ENCODE measurements around the gene CAMTA1.

CAMTA1 gene

DNA sequence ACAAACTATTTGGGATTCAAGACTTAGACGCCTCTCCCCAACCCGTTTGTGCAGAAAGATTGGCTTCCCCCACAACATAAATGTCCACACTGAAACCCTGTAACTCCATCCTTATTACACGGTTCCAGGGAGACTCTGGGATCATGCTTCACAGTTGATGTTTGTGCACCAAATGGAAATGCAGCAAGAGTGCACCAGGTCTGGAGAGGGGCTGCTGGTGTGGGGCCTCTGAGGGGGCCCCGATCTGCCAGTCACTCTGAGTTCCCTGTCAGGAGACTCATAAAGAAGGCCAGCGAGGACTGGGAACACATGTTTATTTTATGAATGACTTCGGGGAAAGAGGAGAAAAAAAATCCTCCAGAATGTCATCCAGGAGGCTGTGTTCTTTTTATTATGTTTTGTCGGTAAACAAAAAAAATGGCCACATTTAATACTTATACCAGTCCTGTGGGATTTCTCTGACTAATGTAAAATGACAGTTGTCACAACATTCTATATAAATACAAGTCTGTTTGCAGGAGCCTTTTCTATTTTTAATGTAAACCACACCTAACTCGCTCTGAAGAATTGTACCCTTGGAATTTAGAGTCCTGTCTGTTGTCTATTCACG lies 546.8 kb downstream of the CAMTA1 start:
- ATAC-seq = no peak
- Mint-ChIP-seq H3K27me3 (peaks cover 24% of the 10 kb centered on the region), H3K36me3 (no peaks in the 10 kb centered on the region), H3K27ac (no peak overlapping the region), H3K4me3 (no peak overlapping the region), H3K9me3 (peaks cover 8% of the 10 kb centered on the region), H3K4me1 (no peaks in the 10 kb centered on the region)

DNA sequence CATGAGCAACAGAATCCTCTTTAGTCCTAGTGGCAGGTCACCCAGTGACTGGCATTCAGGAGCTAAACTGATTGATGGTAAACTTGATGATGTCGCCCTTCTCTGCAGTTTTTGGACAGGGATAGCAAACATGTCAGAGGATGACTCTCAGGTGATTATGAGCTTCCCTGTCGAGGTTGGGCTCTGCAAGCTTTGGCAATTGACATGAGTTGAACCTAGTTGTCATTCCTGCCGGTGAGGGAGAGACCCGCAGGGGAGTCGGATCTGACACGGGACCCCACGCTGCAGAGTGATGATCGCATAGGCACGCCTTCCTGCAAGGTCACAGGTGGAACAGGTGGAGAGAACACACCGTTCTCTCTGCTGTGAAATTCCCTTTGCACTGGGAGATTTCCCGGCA lies 547.8 kb downstream of the CAMTA1 start:
- Mint-ChIP-seq H3K9me3 (no peaks in the 10 kb centered on the region), H3K27ac (no peak overlapping the region), H3K27me3 (peaks cover 24% of the 10 kb centered on the region), H3K36me3 (no peaks in the 10 kb centered on the region), H3K4me1 (no peaks in the 10 kb centered on the region), H3K4me3 (no peak overlapping the region)
- no peak for ATAC-seq

DNA sequence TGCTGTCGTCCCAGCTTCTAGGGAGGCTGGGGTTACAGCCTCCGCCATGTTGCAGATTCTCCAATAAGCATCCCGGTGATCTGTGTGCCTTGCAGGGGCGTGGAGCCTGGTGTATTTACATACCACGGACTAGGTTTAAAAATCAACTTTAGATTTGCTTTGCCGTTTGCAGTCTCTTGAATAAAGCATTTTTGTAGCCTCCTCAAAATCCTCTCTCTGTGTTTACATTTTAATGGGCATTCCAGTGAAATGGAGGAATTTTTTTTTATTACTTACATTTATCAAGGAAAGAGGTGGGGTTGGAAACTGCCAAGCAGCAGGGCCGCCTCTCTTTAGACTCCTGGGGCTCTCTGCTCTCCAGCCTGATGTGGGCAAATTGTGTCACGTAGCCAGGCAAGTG lies 548.4 kb downstream of the CAMTA1 start:
- Mint-ChIP-seq H3K4me1 (no peaks in the 10 kb centered on the region), H3K27ac (no peak overlapping the region), H3K9me3 (peaks cover 2% of the 10 kb centered on the region), H3K4me3 (no peak overlapping the region), H3K36me3 (no peaks in the 10 kb centered on the region), H3K27me3 (peaks cover 24% of the 10 kb centered on the region)
- no peak for ATAC-seq

DNA sequence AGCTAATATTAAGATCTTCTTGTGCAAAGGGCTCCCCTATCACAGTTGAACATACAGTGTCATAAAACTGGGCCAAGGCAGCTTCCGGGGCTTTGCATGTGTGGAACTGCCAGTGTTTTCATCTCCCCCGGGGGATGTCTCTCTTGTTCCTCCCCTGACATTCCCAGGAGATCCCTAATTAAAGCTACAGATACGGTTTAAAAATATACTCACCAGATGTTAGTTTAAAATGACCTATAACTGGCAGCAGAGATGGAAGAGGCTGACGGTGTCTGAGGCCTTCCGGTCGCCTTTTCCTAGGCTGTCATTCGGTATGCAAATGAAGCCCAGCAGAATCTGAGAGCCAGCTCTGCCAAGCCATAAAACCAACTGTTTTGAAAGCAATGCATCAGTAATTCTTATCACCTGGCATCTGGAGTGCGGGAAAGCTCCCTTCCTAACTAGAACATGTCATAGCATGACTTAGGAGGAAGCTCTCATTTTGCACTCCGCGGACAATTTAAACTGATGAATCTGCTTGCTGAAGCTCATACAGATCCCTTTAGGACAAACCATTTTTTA lies 549.3 kb downstream of the CAMTA1 start:
- Mint-ChIP-seq H3K27me3 (peaks cover 24% of the 10 kb centered on the region), H3K4me3 (no peak overlapping the region), H3K36me3 (no peaks in the 10 kb centered on the region), H3K27ac (no peak overlapping the region), H3K4me1 (no peaks in the 10 kb centered on the region), H3K9me3 (peaks cover 2% of the 10 kb centered on the region)
- no peak for ATAC-seq

DNA sequence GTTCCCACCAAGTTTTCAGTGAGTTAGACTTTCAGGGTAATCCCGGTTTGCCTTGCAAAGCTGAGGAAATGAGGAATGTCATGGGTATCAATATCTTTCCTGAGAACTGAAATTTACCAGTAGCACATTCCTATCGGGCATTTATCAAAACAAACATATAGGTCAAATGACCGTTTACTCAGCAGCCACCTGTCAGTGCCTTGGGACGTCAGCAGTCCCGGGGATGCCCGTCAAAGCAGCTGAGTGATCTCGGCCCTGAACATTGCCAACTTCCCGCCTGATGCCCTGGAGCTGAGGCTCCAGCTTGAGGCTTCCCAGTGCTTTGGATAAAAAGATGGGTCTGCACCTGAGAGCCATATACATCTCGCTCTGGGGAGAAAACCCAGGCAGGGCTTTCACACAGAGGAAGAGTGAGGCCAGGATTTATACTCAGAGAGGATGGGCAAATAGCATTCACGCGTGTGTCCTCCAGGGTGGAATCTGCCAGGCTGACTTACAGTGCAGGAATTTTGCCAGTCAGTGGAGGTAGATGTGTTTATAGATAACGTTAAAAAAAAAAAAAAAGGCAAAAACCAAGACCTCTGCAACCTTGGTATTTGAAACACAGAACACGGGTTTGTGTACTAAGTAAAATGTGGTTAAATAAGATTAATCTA lies 550.1 kb downstream of the CAMTA1 start:
- H3K36me3 Mint-ChIP-seq = no peaks in the 10 kb centered on the region
- H3K27ac Mint-ChIP-seq = no peak overlapping the region
- H3K9me3 Mint-ChIP-seq = peaks cover 2% of the 10 kb centered on the region
- H3K4me3 Mint-ChIP-seq = no peak overlapping the region
- peaks cover 24% of the 10 kb centered on the region for H3K27me3 Mint-ChIP-seq
- no peak for ATAC-seq
- H3K4me1 Mint-ChIP-seq = no peaks in the 10 kb centered on the region

DNA sequence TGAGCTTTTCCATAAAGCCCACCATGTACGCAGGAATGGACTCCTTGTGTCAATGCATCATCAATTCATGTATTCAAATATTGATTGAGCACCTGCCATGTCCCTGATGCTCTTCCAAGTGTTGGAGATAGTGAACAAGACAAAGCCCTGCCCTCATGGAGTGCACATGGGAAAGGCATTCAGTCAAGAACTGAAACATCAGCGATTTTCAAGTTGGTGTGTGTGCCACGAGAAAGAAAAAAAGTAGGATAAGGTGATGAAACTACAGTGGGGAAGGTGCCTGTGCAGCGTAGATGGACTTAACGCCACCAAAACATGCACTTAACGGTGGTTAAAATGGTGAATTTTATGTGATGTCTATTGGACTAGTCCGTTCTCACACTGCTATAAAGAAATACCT lies 553.2 kb downstream of the CAMTA1 start:
- no peak overlapping the region for H3K4me3 Mint-ChIP-seq
- peaks cover 14% of the 10 kb centered on the region for H3K27me3 Mint-ChIP-seq
- ATAC-seq = no peak
- H3K4me1 Mint-ChIP-seq = no peaks in the 10 kb centered on the region
- no peak overlapping the region for H3K27ac Mint-ChIP-seq
- no peaks in the 10 kb centered on the region for H3K36me3 Mint-ChIP-seq
- peaks cover 2% of the 10 kb centered on the region for H3K9me3 Mint-ChIP-seq

DNA sequence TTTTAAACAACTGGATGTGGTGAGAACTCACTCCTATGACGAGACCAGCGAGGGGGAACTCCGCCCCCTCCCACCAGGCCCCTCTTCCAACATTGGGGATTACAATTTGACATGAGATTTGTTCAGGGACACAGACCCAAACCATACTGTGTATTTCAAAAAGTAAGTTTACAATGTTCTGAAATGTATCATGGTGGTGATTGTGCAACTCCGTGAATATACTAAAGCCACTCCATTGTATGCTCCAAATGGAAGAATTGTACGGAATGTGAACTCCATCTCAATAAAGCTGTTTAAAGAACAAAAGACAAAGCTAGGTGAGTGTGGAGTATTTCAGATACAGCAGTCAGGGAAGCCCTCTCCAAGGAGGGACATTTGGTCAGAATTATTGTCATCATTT lies 553.8 kb downstream of the CAMTA1 start:
- peaks cover 14% of the 10 kb centered on the region for H3K27me3 Mint-ChIP-seq

DNA sequence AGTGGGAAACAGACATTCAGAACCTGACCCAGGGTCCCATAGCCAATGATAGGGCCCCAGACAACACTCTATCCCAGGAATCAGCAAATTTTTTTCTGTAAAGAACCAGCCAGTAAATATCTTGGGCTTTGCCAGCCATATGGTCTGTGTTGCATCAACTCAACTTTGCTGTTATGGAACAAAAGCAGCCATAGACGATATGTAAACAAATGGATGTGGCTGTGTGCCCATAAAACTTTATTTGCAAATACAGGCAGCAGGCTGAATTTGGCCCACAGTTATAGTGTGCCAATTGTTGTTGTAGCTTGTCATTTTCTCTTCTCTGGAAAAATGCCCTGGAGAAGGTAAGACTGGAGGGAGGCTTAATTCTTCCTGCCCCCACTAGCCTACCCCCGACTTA lies 554.7 kb downstream of the CAMTA1 start:
- no peak overlapping the region for H3K27ac Mint-ChIP-seq
- peaks cover 11% of the 10 kb centered on the region for H3K27me3 Mint-ChIP-seq
- H3K9me3 Mint-ChIP-seq = peaks cover 5% of the 10 kb centered on the region
- H3K4me1 Mint-ChIP-seq = no peaks in the 10 kb centered on the region
- H3K36me3 Mint-ChIP-seq = no peaks in the 10 kb centered on the region
- ATAC-seq = no peak
- no peak overlapping the region for H3K4me3 Mint-ChIP-seq

More for the DNA sequence above, 553.8 kb downstream of the CAMTA1 start:
- no peak for ATAC-seq
- Mint-ChIP-seq H3K9me3 (peaks cover 5% of the 10 kb centered on the region), H3K27ac (no peak overlapping the region), H3K36me3 (no peaks in the 10 kb centered on the region), H3K4me1 (no peaks in the 10 kb centered on the region), H3K4me3 (no peak overlapping the region)

DNA sequence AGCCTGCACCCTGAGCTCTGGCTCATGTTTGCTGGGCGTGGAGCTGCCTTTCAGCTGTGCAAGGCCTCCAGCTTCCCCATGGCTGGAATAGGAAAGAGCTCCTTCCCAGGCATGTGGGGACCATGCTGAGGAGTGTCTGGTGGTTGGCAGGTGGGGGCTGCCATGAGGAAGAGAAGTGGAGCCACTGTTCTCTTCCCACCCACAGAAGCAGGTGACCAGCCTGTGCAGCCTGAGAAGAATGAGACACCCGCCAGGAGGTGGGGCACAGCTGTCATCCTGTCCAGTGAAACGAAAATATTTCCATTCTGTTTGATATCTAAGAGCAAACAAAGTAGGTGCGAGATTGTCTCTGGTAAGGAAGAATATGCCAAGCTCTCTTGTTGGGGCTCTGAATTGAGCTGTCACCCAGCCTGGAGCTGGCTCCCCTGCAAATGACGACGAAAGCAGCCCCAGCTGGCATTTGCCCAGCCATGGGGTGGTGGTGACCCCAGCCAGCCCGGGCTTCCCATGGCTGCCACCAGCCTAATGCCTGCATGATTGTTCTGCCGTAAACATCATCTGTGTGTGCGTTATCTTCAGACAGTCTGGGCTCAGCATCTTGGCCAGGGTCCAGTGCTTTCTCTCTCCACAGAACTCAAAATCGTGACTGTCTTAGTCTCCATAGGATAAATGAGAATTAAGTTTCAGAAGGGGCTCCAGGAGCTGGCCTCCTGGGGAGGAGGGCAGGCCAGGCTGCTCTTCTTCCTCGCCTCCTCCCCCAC lies 556.1 kb downstream of the CAMTA1 start:
- Mint-ChIP-seq H3K4me1 (no peaks in the 10 kb centered on the region), H3K27ac (no peak overlapping the region), H3K4me3 (no peak overlapping the region), H3K27me3 (peaks cover 7% of the 10 kb centered on the region), H3K36me3 (no peaks in the 10 kb centered on the region), H3K9me3 (peaks cover 5% of the 10 kb centered on the region)
- no peak for ATAC-seq

DNA sequence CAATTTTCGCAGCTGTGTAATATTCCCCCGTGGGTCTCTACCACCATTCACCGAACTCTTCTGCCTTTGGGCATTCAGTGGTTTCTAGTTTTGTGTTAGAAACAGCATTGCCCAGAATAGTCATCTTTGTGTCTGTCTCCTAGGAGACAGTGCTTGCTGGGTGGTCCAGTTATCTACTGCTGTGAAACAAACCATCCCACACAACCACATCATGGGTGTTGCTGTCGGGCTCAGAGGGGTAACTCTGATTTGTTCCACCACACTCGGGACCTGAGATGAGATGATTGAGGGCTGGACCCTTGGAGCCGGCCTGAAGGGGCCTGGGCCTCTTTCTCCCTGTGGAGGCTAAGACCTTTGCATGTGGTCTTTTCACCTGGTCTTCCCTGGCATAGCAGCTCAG lies 558.6 kb downstream of the CAMTA1 start:
- Mint-ChIP-seq H3K9me3 (peaks cover 3% of the 10 kb centered on the region), H3K4me3 (no peak overlapping the region), H3K27ac (no peak overlapping the region)

DNA sequence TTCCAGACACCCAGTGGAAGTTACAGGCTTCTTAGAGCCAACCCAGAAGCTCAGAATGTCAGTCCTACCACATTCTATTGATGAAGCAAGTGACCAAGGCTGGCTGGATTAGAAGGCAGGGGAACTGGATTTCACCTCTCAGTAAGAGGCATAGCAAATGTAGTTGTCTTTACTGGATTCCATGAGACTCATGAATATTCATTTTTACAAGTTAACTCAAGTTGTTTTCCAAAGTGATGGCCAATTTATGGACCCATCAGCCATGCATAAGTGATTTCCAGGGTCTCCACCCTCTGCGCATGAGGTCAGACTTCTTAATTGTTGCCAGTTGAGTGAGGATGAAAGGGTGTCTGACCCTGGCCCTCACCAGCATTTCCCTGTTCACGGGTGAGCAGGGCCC lies 559.0 kb downstream of the CAMTA1 start:
- Mint-ChIP-seq H3K4me3 (no peak overlapping the region), H3K36me3 (no peaks in the 10 kb centered on the region)
- ATAC-seq = no peak

More for the DNA sequence above, 558.6 kb downstream of the CAMTA1 start:
- ATAC-seq = no peak
- H3K27me3 Mint-ChIP-seq = peaks cover 16% of the 10 kb centered on the region
- no peaks in the 10 kb centered on the region for H3K36me3 Mint-ChIP-seq
- H3K4me1 Mint-ChIP-seq = no peaks in the 10 kb centered on the region

DNA sequence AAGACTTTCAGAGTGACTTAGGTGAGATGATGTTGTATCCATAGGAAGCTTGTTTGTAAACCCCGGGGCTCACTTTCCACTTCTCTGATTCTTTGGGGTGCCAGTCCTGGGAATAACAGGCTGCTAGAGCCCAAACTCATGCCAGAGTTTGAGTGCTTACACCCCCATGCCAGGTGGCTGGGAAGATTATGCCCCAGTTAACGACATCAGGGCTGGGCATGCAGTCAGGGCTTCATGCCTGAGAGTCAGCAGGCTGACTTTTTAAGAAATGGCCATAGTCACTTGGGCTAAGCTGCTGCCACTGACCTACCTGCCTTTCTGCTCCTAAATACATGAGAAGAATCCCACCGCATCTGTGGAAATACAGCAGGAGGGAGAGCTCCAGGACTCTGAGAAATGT lies 560.3 kb downstream of the CAMTA1 start:
- peaks cover 30% of the 10 kb centered on the region for H3K27me3 Mint-ChIP-seq
- H3K27ac Mint-ChIP-seq = no peak overlapping the region
- no peak overlapping the region for H3K4me3 Mint-ChIP-seq
- H3K4me1 Mint-ChIP-seq = no peaks in the 10 kb centered on the region
- peaks cover 3% of the 10 kb centered on the region for H3K9me3 Mint-ChIP-seq
- H3K36me3 Mint-ChIP-seq = no peaks in the 10 kb centered on the region
- no peak for ATAC-seq

More for the DNA sequence above, 559.0 kb downstream of the CAMTA1 start:
- H3K27me3 Mint-ChIP-seq = peaks cover 18% of the 10 kb centered on the region
- no peaks in the 10 kb centered on the region for H3K4me1 Mint-ChIP-seq
- peaks cover 3% of the 10 kb centered on the region for H3K9me3 Mint-ChIP-seq
- H3K27ac Mint-ChIP-seq = no peak overlapping the region

DNA sequence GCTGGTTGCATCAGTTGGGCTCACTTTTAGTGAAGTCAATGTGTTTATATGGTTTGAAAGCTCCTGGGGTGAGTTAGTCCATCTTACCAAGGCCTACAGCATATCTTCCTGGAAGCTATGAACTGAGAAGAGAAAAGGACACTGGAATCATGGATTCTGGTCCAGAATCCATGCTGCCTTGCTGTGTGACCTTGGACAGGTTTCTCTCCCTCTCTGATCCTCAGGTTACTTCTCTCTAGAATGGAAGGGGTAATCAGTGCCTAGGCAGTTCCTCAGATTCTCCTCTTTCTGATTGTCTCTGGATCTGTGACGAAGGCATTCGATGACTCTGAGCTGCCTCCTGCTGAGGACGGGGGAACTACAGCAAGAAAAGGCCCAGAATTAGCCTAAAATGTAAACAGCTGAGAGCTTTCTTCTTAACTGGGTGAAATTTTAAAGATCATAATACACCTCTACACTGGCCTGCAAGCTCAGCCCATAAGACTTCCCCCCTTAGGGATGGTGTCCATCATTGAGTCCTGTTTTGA lies 560.9 kb downstream of the CAMTA1 start:
- H3K4me1 Mint-ChIP-seq = no peaks in the 10 kb centered on the region
- no peak overlapping the region for H3K27ac Mint-ChIP-seq
- peaks cover 3% of the 10 kb centered on the region for H3K9me3 Mint-ChIP-seq
- ATAC-seq = no peak
- no peaks in the 10 kb centered on the region for H3K36me3 Mint-ChIP-seq
- H3K27me3 Mint-ChIP-seq = peaks cover 30% of the 10 kb centered on the region
- no peak overlapping the region for H3K4me3 Mint-ChIP-seq

DNA sequence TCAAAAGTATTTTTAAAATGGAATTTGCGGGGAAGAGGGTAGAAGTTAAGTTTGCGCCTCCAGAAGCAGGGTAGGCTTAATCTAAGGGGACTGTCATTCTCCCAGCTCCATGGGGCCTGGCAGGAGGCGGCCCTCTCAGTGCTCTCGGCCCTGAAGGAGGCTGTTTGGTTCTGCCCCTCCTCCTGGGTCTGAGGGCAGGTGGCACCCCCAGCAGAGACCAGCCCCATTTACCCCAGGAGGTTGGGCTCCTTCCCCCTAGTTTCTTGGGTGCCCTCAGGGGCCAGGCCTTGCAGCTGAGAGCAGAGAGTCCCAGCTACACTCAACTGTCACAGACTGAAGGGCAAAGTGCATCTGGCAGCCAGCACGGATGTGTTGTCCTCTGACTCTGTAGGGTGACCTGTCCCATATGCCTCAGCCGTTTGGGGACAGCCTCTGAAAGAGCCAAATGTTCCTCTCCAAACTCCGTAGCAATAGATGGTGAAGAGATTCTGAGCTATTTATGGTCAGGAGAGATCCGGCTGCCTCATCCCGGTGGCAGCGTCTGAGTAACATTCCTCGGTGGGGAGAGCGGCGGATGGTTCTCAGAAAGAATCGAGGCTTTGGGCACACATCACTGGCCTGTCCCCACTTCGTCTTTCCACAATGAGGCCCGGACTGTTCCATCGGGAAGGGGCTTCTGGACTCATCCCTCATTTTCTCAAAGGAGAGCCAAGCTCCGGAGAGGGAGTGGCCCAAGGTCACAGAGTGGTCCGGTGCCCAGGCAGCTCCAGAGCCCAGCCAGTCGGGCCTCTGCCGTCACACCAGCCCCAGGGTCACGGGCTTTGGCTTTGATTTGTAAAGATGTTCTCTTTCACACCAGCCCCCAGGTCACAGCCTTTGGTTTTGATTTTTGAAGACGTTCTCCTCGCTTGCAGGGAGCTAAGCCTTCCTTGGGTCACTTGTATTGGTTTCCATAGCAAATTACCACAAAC lies 561.6 kb downstream of the CAMTA1 start:
- H3K4me3 Mint-ChIP-seq = no peak overlapping the region
- ATAC-seq = no peak
- H3K4me1 Mint-ChIP-seq = no peaks in the 10 kb centered on the region
- H3K9me3 Mint-ChIP-seq = peaks cover 3% of the 10 kb centered on the region
- H3K36me3 Mint-ChIP-seq = no peaks in the 10 kb centered on the region
- H3K27ac Mint-ChIP-seq = no peak overlapping the region
- H3K27me3 Mint-ChIP-seq = peaks cover 36% of the 10 kb centered on the region
